Tibial artery (tissue), 4 donors: ENCODE results near the gene CENPT.
A peak's percentile ranks its signal among the peaks of the same experiment; 100 is the strongest.

Experiments used
- DNase-seq, 2 donors: peaks; one replicate each; pipeline ENCODE4 v3.0.0-alpha.2; 2019
- H3K27ac ChIP-seq, 2 donors: fragments of 200-600 bp; sonication (generic) in 1 of 2; 1 replicate in 1 of 2; 2 replicates in 1 of 2; pipeline ENCODE4 v1.5.1; 2018 to 2019; ENCODE audit warnings: mild to moderate bottlenecking in 1 of 2
- H3K27me3 ChIP-seq, 2 donors: fragments of 200-600 bp; sonication (generic) in 1 of 2; one replicate each; pipeline versions ENCODE4 v1.5.1 to v1.6.0; 2016 to 2019
- H3K36me3 ChIP-seq, 3 donors: fragments of 200-600 bp; sonication (generic) in 2 of 3; one replicate each; pipeline ENCODE4 v1.5.1; 2016 to 2019; ENCODE audit warnings: mild to moderate bottlenecking in 2 of 3
- H3K4me1 ChIP-seq, 4 donors: fragments of 200-600 bp; sonication (generic) in 2 of 4; 1 replicate in 3 of 4; 2 replicates in 1 of 4; pipeline ENCODE4 v1.5.1; 2016 to 2019
- H3K4me3 ChIP-seq, 2 donors: fragments of 200-600 bp; sonication (generic) in 1 of 2; 1 replicate in 1 of 2; 2 replicates in 1 of 2; pipeline ENCODE4 v1.5.1; 2018 to 2019; ENCODE audit warnings: mild to moderate bottlenecking in 2 of 2
- H3K9me3 ChIP-seq, 3 donors: fragments of 200-600 bp; sonication (generic) in 1 of 3; one replicate each; pipeline ENCODE4 v1.5.1; 2016 to 2019
- CTCF ChIP-seq, 2 experiments: fragments of 200-600 bp in 1 of 2; fragments of 450-650 bp in 1 of 2; IDR thresholded peaks; one replicate each; pipeline ENCODE4 v1.5.1; 2017 to 2019; ENCODE audit warnings: antibody characterized with exemption in 2 of 2, mild to moderate bottlenecking in 1 of 2, moderate library complexity in 1 of 2
- intact Hi-C: fragments of 100-400 bp; cut with DNase I; formaldehyde crosslinking; loops from one replicate; pipeline ENCODE4 v1.15.0; 2023; ENCODE audit warnings: low total_unique reads

CENPT gene

GRCh38 chr16:67853670-67854069 lies 6.2 kb upstream of the CENPT start:
- DNase-seq, result no peak
- Histone ChIP-seq H3K27ac (no peak overlapping the region), H3K4me3 (no peak overlapping the region), H3K9me3 (no peaks in the 10 kb centered on the region), H3K27me3 (no peaks in the 10 kb centered on the region), H3K4me1 (peaks cover 0 to 58% (median 37%) of the 10 kb centered on the region in 4 donors), H3K36me3 (no peaks in the 10 kb centered on the region)
- intact Hi-C loops, result no loop called here
- TF ChIP-seq CTCF (IDR thresholded peaks at IDR 0.05), result no peak

DNA sequence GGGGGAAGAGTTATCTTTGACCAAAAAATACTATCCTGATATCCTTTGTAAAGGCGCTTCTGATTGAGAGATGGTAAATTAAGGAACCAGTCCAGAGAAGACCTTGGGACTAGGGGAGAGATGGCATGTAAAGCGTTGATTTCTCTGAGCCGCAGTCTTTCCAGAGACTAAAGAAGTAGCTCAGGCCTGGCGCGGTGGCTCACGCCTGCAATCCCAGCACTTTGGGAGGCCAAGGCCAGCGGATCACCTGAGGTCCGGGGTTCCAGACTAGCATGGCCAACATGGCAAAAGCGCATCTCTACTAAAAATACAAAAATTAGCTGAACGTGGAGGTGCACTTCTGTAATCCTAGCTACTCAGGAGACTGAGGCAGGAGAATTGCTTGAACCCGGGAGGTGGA lies 625 bp upstream of the CENPT start:
- Histone ChIP-seq H3K9me3 (no peaks in the 10 kb centered on the region), H3K4me1 (peaks cover 7 to 64% (median 47%) of the 10 kb centered on the region in 4 donors)
- no peak for TF ChIP-seq CTCF (IDR thresholded peaks at IDR 0.05)

GRCh38 chr16:67846320-67847063 lies 1.0 kb downstream of the CENPT start, which contains the start of gene NUTF2:
Gene NUTF2, plus strand, starts transcription at chr16:67846933. Its CDS starts 18,198 bp downstream, at chr16:67865131.
- peak; percentile 96 to 97 for DNase-seq
- H3K27me3 ChIP-seq, result no peaks in the 10 kb centered on the region
- H3K9me3 ChIP-seq, result no peaks in the 10 kb centered on the region
- peak within 1 kb of the TSS; percentile 97 to 99 for H3K27ac ChIP-seq
- TF ChIP-seq CTCF (IDR thresholded peaks at IDR 0.05), result peak in 1 of 2 experiments; percentile 5
- intact Hi-C loops, result no loop called here
- no peaks in the 10 kb centered on the region for H3K36me3 ChIP-seq
- H3K4me3 ChIP-seq, result peak within 1 kb of the TSS; percentile 73 to 80
- peaks cover 11 to 68% (median 49%) of the 10 kb centered on the region in 4 donors for H3K4me1 ChIP-seq

More for the DNA sequence above, 625 bp upstream of the CENPT start:
- H3K36me3 ChIP-seq, result no peaks in the 10 kb centered on the region
- peak overlapping the region; percentile 97 to 99 for H3K27ac ChIP-seq
- H3K4me3 ChIP-seq, result peak overlapping the region; percentile 73 to 80
- intact Hi-C loops, result no loop called here
- DNase-seq, result no peak
- H3K27me3 ChIP-seq, result no peaks in the 10 kb centered on the region

DNA sequence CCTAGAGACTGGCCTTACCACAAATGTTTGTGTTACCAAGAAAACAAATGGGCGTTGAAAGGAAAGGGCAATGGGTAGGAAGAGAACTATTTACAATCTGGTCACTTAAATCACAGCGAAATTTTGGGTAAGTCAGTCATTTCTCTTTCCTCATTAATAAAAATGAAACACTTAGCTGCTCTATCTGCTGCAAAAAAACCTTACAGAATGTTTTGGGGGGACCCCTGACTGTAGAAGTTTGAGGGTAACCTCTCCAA lies 1.5 kb downstream of the CENPT start:
- TF ChIP-seq CTCF (IDR thresholded peaks at IDR 0.05), result no peak
- Histone ChIP-seq H3K27ac (peak overlapping the region; percentile 97 to 99), H3K36me3 (no peaks in the 10 kb centered on the region), H3K4me3 (peak overlapping the region; percentile 73 to 80), H3K27me3 (no peaks in the 10 kb centered on the region), H3K4me1 (peaks cover 15 to 69% (median 51%) of the 10 kb centered on the region in 4 donors), H3K9me3 (no peaks in the 10 kb centered on the region)
- no peak for DNase-seq
- intact Hi-C loops, result no loop called here

- H3K4me1 ChIP-seq, result peaks cover 15 to 64% (median 51%) of the 10 kb centered on the region in 4 donors
- intact Hi-C loops, result no loop called here
- no peaks in the 10 kb centered on the region for H3K36me3 ChIP-seq
- no peaks in the 10 kb centered on the region for H3K27me3 ChIP-seq
- H3K9me3 ChIP-seq, result no peaks in the 10 kb centered on the region
- TF ChIP-seq CTCF (IDR thresholded peaks at IDR 0.05), result no peak
- H3K4me3 ChIP-seq, result peak overlapping the region; percentile 73 to 80
- no peak for DNase-seq
- peak overlapping the region; percentile 97 to 99 for H3K27ac ChIP-seq
Measured at GRCh38 chr16:67845291-67846062, 2.0 kb downstream of the CENPT start.
